ENCODE measurements around the gene LILRB5. TPM values are rescaled to one million over a fixed set of nuclear protein-coding genes. Genes with fewer than 3 reads are reported as not detected.
"Not testable (repeated sequence)": the region's sequence is repeated elsewhere in the genome, so short reads cannot be mapped to it uniquely, and the experiment has no call there.

Gene LILRB5
- total and polyA plus RNA-seq, 9 donors = 1.8 to 10.6 (median 3.1) TPM

- intact Hi-C loops (cut with DNase I) = loop anchor here in 1 of 4 donors (2.0 kb wide), 1 partner anchor 16 kb away; no protein-coding TSS in a partner anchor
- DNase-seq = not testable (repeated sequence)
Measured at GRCh38 chr19:54222474-54223276, 34.4 kb downstream of the LILRB5 start, which contains the start of gene LILRB3. Gene LILRB3 (minus strand): TSS chr19:54223007. CDS start chr19:54222976, 31 bp downstream.

GRCh38 chr19:54221947-54222346, 35.1 kb downstream of the LILRB5 start:
- not testable (repeated sequence) for H3K27me3 ChIP-seq; H3K4me1 ChIP-seq (ENCODE audit: insufficient read depth); H3K36me3 ChIP-seq; DNase-seq; H3K9me3 ChIP-seq; H3K4me3 ChIP-seq; H3K27ac ChIP-seq
- 57 to 76% (median 76%) methylated on average over 7 of the region's 7 CpGs for WGBS, 3 donors
- intact Hi-C loops (cut with DNase I) = loop anchor here in 2 of 4 donors (2.0 kb wide), 1 partner anchor 17 kb away; no protein-coding TSS in a partner anchor

More at GRCh38 chr19:54222474-54223276, 34.4 kb downstream of the LILRB5 start, which contains the start of gene LILRB3:
- H3K27me3 ChIP-seq; H3K9me3 ChIP-seq; H3K4me1 ChIP-seq (ENCODE audit: insufficient read depth); H3K4me3 ChIP-seq; H3K36me3 ChIP-seq; H3K27ac ChIP-seq: not testable (repeated sequence)
- WGBS, 3 donors = 47 to 61% (median 60%) methylated on average over 16 of the region's 16 CpGs

GRCh38 chr19:54219702-54220101, 37.4 kb downstream of the LILRB5 start:
- DNase-seq = not testable (repeated sequence)

GRCh38 chr19:54218960-54219661, 38.0 kb downstream of the LILRB5 start:
- Histone ChIP-seq H3K27me3 (no peaks in the 10 kb centered on the region), H3K9me3 (no peaks in the 10 kb centered on the region), H3K27ac (no peak overlapping the region), H3K36me3 (no peaks in the 10 kb centered on the region), H3K4me3 (no peak overlapping the region), H3K4me1 (ENCODE audit: insufficient read depth) (no peaks in the 10 kb centered on the region)
- intact Hi-C loops (cut with DNase I) = no loop called here
- 67 to 81% (median 77%) methylated on average over 27 of the region's 27 CpGs for WGBS, 3 donors
- no peak for DNase-seq
- no peak for TF ChIP-seq CTCF (IDR thresholded peaks at IDR 0.05)
- no peak for TF ChIP-seq POLR2A (IDR thresholded peaks at IDR 0.05)
- TF ChIP-seq EP300 (IDR thresholded peaks at IDR 0.05) = no peak

More at GRCh38 chr19:54219702-54220101, 37.4 kb downstream of the LILRB5 start:
- not testable (repeated sequence) for H3K27me3 ChIP-seq; H3K36me3 ChIP-seq; H3K27ac ChIP-seq; H3K9me3 ChIP-seq; H3K4me1 ChIP-seq (ENCODE audit: insufficient read depth); H3K4me3 ChIP-seq
- intact Hi-C loops (cut with DNase I) = loop anchor here in 1 of 4 donors (2.0 kb wide), 1 partner anchor 19 kb away; no protein-coding TSS in a partner anchor
- WGBS, 3 donors = 23 to 51% (median 41%) methylated on average over 3 to 5 of the region's 5 CpGs

GRCh38 chr19:54218259-54218658, 38.8 kb downstream of the LILRB5 start:
- intact Hi-C loops (cut with DNase I) = no loop called here
- WGBS, 3 donors = 59 to 75% (median 60%) methylated on average over 8 of the region's 8 CpGs
- Histone ChIP-seq H3K4me1 (ENCODE audit: insufficient read depth) (no peaks in the 10 kb centered on the region), H3K36me3 (no peaks in the 10 kb centered on the region), H3K4me3 (no peak overlapping the region), H3K9me3 (no peaks in the 10 kb centered on the region), H3K27me3 (no peaks in the 10 kb centered on the region), H3K27ac (no peak overlapping the region)
- no peak for TF ChIP-seq CTCF (IDR thresholded peaks at IDR 0.05)
- no peak for TF ChIP-seq POLR2A (IDR thresholded peaks at IDR 0.05)
- TF ChIP-seq EP300 (IDR thresholded peaks at IDR 0.05) = no peak
- DNase-seq = no peak

- H3K4me3 ChIP-seq; H3K4me1 ChIP-seq (ENCODE audit: insufficient read depth); H3K27me3 ChIP-seq; H3K9me3 ChIP-seq; intact Hi-C loops (cut with DNase I); DNase-seq; H3K36me3 ChIP-seq; H3K27ac ChIP-seq: not testable (repeated sequence)
- WGBS, 3 donors = 54 to 71% (median 55%) methylated on average over 16 to 18 of the region's 20 CpGs
Measured at GRCh38 chr19:54217517-54218247, 39.4 kb downstream of the LILRB5 start.
